OCI-LY7 (cell line): Measurements from ENCODE around the gene CELF1. TPM values are rescaled to one million over a fixed set of nuclear protein-coding genes. Genes with fewer than 3 reads are reported as not detected.

ENCODE experiments used
- BruUV-seq: library from RNA; stranded (reverse); fragments of 400-500 nt; replicated peaks from 2 replicates; lab custom pipeline; 2021; lab: Mats Ljungman, UMichigan
- CTCF ChIA-PET: fragments of 300-600 bp; sonication (Branson Sonifier 250); formaldehyde crosslinking; loops from one replicate; lab custom pipeline; 2022; ENCODE audit warnings: antibody characterized with exemption; ENCODE audit not compliant: unreplicated experiment; lab: Charles Lee
- POLR2A ChIA-PET: fragments of 300-600 bp; sonication (Branson Sonifier 250); formaldehyde crosslinking; loops from one replicate; lab custom pipeline; 2022; ENCODE audit warnings: antibody characterized with exemption; lab: Charles Lee
- DNase-seq: peaks from one replicate; pipeline ENCODE4 v3.0.0-alpha.2; 2015; ENCODE audit warnings: low spot score
- H2AFZ ChIP-seq: fragments of 200-600 bp; sonication (generic), shearing (Covaris generic); 2 replicates; pipeline ENCODE4 v1.6.1; 2014; ENCODE audit warnings: mild to moderate bottlenecking, antibody characterized with exemption, low read length, moderate library complexity
- H3K27ac ChIP-seq: fragments of 200-600 bp; sonication (generic); 2 replicates; pipeline ENCODE4 v1.5.1; 2014; ENCODE audit warnings: mixed run types, low read depth, mild to moderate bottlenecking, moderate library complexity, low read length, inconsistent platforms; ENCODE audit not compliant: poor library complexity, severe bottlenecking
- H3K36me3 ChIP-seq: fragments of 200-600 bp; sonication (generic); 2 replicates; pipeline ENCODE4 v1.6.1; 2014; ENCODE audit warnings: mild to moderate bottlenecking, antibody characterized with exemption, low read length, moderate library complexity, mixed read lengths; ENCODE audit not compliant: insufficient read depth
- H3K4me1 ChIP-seq: fragments of 200-600 bp; sonication (generic); 2 replicates; pipeline ENCODE4 v1.5.1; 2014; ENCODE audit warnings: mild to moderate bottlenecking, low read length; ENCODE audit not compliant: insufficient read depth, poor library complexity, severe bottlenecking
- H3K4me2 ChIP-seq: fragments of 200-600 bp; sonication (generic); 2 replicates; pipeline ENCODE4 v1.6.1; 2014; ENCODE audit warnings: mild to moderate bottlenecking, low read length
- H3K4me3 ChIP-seq: fragments of 200-600 bp; sonication (generic); 2 replicates; pipeline ENCODE4 v1.5.1; 2014; ENCODE audit warnings: mild to moderate bottlenecking, low read depth, low read length; ENCODE audit not compliant: poor library complexity, severe bottlenecking
- H3K79me2 ChIP-seq: fragments of 200-600 bp; sonication (generic); 2 replicates; pipeline ENCODE4 v1.6.1; 2016; ENCODE audit warnings: low read depth, mild to moderate bottlenecking, low read length, moderate library complexity, mixed read lengths; ENCODE audit not compliant: insufficient read depth
- H3K9me2 ChIP-seq: fragments of 200-600 bp; sonication (generic); 2 replicates; pipeline ENCODE4 v1.6.1; 2016; ENCODE audit warnings: mild to moderate bottlenecking, low read length, mixed read lengths; ENCODE audit not compliant: insufficient read depth
- H3K9me3 ChIP-seq: fragments of 200-600 bp; sonication (generic); 2 replicates; pipeline ENCODE4 v1.6.1; 2014; ENCODE audit warnings: mild to moderate bottlenecking, mixed run types, low read length, mixed read lengths
- H4K20me1 ChIP-seq: fragments of 200-600 bp; sonication (generic); 2 replicates; pipeline ENCODE4 v1.6.1; 2014; ENCODE audit warnings: mild to moderate bottlenecking, antibody characterized with exemption, low read length, moderate library complexity, mixed read lengths; ENCODE audit not compliant: insufficient read depth
- CTCF ChIP-seq: fragments of 200-600 bp; sonication (generic); conservative IDR thresholded peaks from 2 replicates; pipeline ENCODE4 v1.5.1; 2014; ENCODE audit warnings: mild to moderate bottlenecking, antibody characterized with exemption, low read length, moderate library complexity, mixed read lengths
- EZH2phosphoT487 ChIP-seq: fragments of 200-600 bp; sonication (generic); IDR thresholded peaks from 2 replicates; pipeline ENCODE4 v1.6.1; 2018; ENCODE audit warnings: low read depth, borderline replicate concordance, mild to moderate bottlenecking, mixed run types, antibody characterized with exemption, low read length, moderate library complexity, mixed read lengths
- intact Hi-C: fragments of 100-400 bp; cut with micrococcal nuclease; formaldehyde crosslinking; loops from one replicate; pipeline ENCODE4 v1.10.0; 2022; ENCODE audit not compliant: unreplicated experiment
- total RNA-seq, 2 experiments: library from RNA; depleted of rRNA in 1 of 2; stranded (reverse); fragments of >200 nt in 1 of 2; shearing (Covaris generic) in 1 of 2; gene quantifications; 2 replicates each; pipeline ENCODE4 v1.2.3, GENCODE V29; 2014 to 2022

The CELF1 gene
- total RNA-seq, 2 experiments from 2014 or later, result 87.4 to 143 TPM

GRCh38 chr11:47488674-47489394 lies 64.1 kb downstream of the CELF1 start:
- H3K4me3 ChIP-seq, result no peak overlapping the region
- peaks cover 5% of the 10 kb centered on the region; the same call in 1 of the 2 replicates for H3K79me2 ChIP-seq
- no peaks in the 10 kb centered on the region for H4K20me1 ChIP-seq
- TF ChIP-seq CTCF, result no peak
- no peak for TF ChIP-seq EZH2phosphoT487
- DNase-seq, result no peak
- BruUV-seq, result no TSS peak
- CTCF ChIA-PET, result no interaction called here
- H3K36me3 ChIP-seq, result peaks cover 71% of the 10 kb centered on the region
- H2AFZ ChIP-seq, result no peak overlapping the region
- H3K4me1 ChIP-seq, result no peaks in the 10 kb centered on the region
- no peak overlapping the region for H3K27ac ChIP-seq
- intact Hi-C loops, result loop anchor here (5.0 kb wide), 1 partner anchor 128 kb away; no protein-coding TSS in a partner anchor
- H3K4me2 ChIP-seq, result no peak overlapping the region
- POLR2A ChIA-PET, result interaction anchor here (1.8 kb wide), 1 partner anchor 11 kb away, joined by 5 read pairs; no protein-coding TSS in a partner anchor
- no peaks in the 10 kb centered on the region for H3K9me3 ChIP-seq
- H3K9me2 ChIP-seq, result no peaks in the 10 kb centered on the region

- TF ChIP-seq EZH2phosphoT487 (no peak), CTCF (no peak)
- BruUV-seq, result no TSS peak
- no peaks in the 10 kb centered on the region for H4K20me1 ChIP-seq
- H3K9me2 ChIP-seq, result no peaks in the 10 kb centered on the region
- H3K4me1 ChIP-seq, result no peaks in the 10 kb centered on the region
- H3K9me3 ChIP-seq, result no peaks in the 10 kb centered on the region
- CTCF ChIA-PET, result no interaction called here
- POLR2A ChIA-PET, result interaction anchor here (0.7 to 0.9 kb wide), 2 partner anchors 16 to 41 kb away, joined by 3 read pairs; no protein-coding TSS in a partner anchor
- intact Hi-C loops, result loop anchor here (5.0 kb wide), 1 partner anchor 129 kb away; no protein-coding TSS in a partner anchor
- DNase-seq, result no peak
- H3K36me3 ChIP-seq, result peaks cover 71% of the 10 kb centered on the region
- H3K4me3 ChIP-seq, result no peak overlapping the region
- H3K4me2 ChIP-seq, result no peak overlapping the region
- peaks cover 5% of the 10 kb centered on the region; the same call in 1 of the 2 replicates for H3K79me2 ChIP-seq
- H3K27ac ChIP-seq, result no peak overlapping the region
- H2AFZ ChIP-seq, result no peak overlapping the region
Measured at GRCh38 chr11:47488111-47488510, 64.8 kb downstream of the CELF1 start.

GRCh38 chr11:47487421-47487820 lies 65.5 kb downstream of the CELF1 start:
- Histone ChIP-seq H3K27ac (no peak overlapping the region), H3K79me2 (peaks cover 5% of the 10 kb centered on the region; the same call in 1 of the 2 replicates), H3K9me3 (no peaks in the 10 kb centered on the region), H2AFZ (no peak overlapping the region), H4K20me1 (no peaks in the 10 kb centered on the region), H3K4me3 (no peak overlapping the region), H3K4me1 (no peaks in the 10 kb centered on the region), H3K9me2 (no peaks in the 10 kb centered on the region), H3K36me3 (peaks cover 71% of the 10 kb centered on the region), H3K4me2 (no peak overlapping the region)
- intact Hi-C loops, result loop anchor here (5.0 kb wide), 1 partner anchor 130 kb away; no protein-coding TSS in a partner anchor
- BruUV-seq, result no TSS peak
- ChIA-PET POLR2A (interaction anchor here (0.7 to 0.9 kb wide), 2 partner anchors 15 to 41 kb away, joined by 3 read pairs; no protein-coding TSS in a partner anchor), CTCF (no interaction called here)
- TF ChIP-seq CTCF (no peak), EZH2phosphoT487 (no peak)
- no peak for DNase-seq
